Vagina (tissue), 2 donors: ENCODE data around the gene PLSCR1. TPM values are rescaled to one million over a fixed set of nuclear protein-coding genes. Genes with fewer than 3 reads are reported as not detected.

ENCODE experiments used
- DNase-seq, 2 donors: peaks; one replicate each; pipeline ENCODE4 v3.0.0-alpha.2; 2017; ENCODE audit errors: extremely low spot score in 2 of 2
- H3K27ac ChIP-seq: fragments of 200-600 bp; sonication (generic); one replicate; pipeline ENCODE4 v1.5.1; 2019
- H3K27me3 ChIP-seq: fragments of 200-600 bp; sonication (generic); one replicate; pipeline ENCODE4 v1.5.1; 2019
- H3K36me3 ChIP-seq, 2 donors: fragments of 200-600 bp; sonication (generic); one replicate each; pipeline ENCODE4 v1.5.1; 2017 to 2019
- H3K4me1 ChIP-seq: fragments of 200-600 bp; sonication (generic); one replicate; pipeline ENCODE4 v1.5.1; 2019
- H3K4me3 ChIP-seq, 2 donors: fragments of 200-600 bp; sonication (generic); 1 replicate in 1 of 2; 2 replicates in 1 of 2; pipeline ENCODE4 v1.5.1; 2016 to 2019
- H3K9me3 ChIP-seq: fragments of 200-600 bp; sonication (generic); one replicate; pipeline ENCODE4 v1.5.1; 2019
- POLR2A ChIP-seq, 2 donors: fragments of 450-650 bp; IDR thresholded peaks; one replicate each; pipeline ENCODE4 v1.6.1; 2017; ENCODE audit warnings: antibody characterized with exemption in 2 of 2, mild to moderate bottlenecking in 2 of 2, moderate library complexity in 2 of 2
- POLR2AphosphoS5 ChIP-seq, 2 donors: sonication (generic); formaldehyde crosslinking; IDR thresholded peaks; one replicate each; pipeline ENCODE4 v1.9.0; 2017; ENCODE audit warnings: antibody characterized with exemption in 2 of 2, mild to moderate bottlenecking in 2 of 2, low read depth in 1 of 2; ENCODE audit not compliant: insufficient read depth in 1 of 2
- intact Hi-C: fragments of 100-400 bp; cut with DNase I; formaldehyde crosslinking; loops from one replicate; pipeline ENCODE4 v1.15.1; 2023
- total RNA-seq: library from RNA; depleted of rRNA; stranded (reverse); fragments of >200 nt; gene quantifications from one replicate; pipeline ENCODE4 v1.2.3, GENCODE V29; 2016
- TF ChIP-seq, protein P1 (sequence below), 3 experiments: fragments of 450-650 bp in 2 of 3; fragments of 200-600 bp in 1 of 3; sonication (generic) in 1 of 3; IDR thresholded peaks; one replicate each; pipeline ENCODE4 v1.5.1; 2017 to 2019; ENCODE audit warnings: antibody characterized with exemption in 3 of 3, mild to moderate bottlenecking in 2 of 3, moderate library complexity in 2 of 3

Gene PLSCR1
- total RNA-seq, 1 donor from 2014 or later, result 78.1 TPM

DNA sequence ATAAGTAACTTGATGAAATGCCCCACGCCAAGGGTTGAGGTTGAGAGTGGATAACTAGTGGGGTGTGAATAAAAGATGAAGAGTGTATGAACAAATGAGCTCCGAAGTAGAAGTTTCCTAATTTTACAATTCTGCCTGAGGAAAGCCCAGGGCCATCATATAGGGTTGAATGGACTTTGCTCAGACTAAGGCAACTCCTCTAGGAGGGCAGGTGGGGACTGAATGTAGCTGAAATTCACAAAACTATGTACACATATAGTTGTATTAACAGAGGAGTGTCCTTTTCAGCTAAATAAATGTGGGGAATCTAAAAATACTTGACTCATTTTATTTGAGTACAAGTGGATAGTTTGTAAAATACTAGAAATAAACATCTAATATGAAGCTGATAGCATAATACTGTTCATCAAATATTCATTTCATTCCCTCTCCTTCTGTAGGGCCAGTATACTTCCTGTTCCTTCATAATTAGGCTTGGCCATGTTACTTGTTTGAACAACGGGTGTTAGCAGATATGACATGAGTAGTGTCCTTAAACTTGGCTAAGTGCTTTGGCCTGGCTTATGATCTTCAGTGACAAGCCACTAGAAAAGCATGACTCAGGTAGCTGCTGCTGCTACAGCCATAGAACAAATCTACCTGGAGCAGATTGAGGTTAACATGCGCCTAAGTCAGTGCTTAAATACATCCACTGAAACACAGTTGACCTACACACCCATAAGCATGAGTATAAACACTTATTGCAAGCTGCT, 26.5 kb downstream of the PLSCR1 start:
- Histone ChIP-seq H3K36me3 (peaks cover 0 to 2% of the 10 kb centered on the region in 2 donors), H3K4me1 (no peaks in the 10 kb centered on the region), H3K27ac (no peak overlapping the region), H3K9me3 (no peaks in the 10 kb centered on the region), H3K27me3 (no peaks in the 10 kb centered on the region), H3K4me3 (no peak overlapping the region)
- no peak for TF ChIP-seq POLR2AphosphoS5 (IDR thresholded peaks at IDR 0.05; ENCODE audit: insufficient read depth in 1 of 2, low read depth in 1 of 2)
- TF ChIP-seq, protein P1, sequence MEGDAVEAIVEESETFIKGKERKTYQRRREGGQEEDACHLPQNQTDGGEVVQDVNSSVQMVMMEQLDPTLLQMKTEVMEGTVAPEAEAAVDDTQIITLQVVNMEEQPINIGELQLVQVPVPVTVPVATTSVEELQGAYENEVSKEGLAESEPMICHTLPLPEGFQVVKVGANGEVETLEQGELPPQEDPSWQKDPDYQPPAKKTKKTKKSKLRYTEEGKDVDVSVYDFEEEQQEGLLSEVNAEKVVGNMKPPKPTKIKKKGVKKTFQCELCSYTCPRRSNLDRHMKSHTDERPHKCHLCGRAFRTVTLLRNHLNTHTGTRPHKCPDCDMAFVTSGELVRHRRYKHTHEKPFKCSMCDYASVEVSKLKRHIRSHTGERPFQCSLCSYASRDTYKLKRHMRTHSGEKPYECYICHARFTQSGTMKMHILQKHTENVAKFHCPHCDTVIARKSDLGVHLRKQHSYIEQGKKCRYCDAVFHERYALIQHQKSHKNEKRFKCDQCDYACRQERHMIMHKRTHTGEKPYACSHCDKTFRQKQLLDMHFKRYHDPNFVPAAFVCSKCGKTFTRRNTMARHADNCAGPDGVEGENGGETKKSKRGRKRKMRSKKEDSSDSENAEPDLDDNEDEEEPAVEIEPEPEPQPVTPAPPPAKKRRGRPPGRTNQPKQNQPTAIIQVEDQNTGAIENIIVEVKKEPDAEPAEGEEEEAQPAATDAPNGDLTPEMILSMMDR (IDR thresholded peaks at IDR 0.05), result no peak
- no peak for TF ChIP-seq POLR2A (IDR thresholded peaks at IDR 0.05)
- DNase-seq, result no peak
- intact Hi-C loops, result no loop called here

DNA sequence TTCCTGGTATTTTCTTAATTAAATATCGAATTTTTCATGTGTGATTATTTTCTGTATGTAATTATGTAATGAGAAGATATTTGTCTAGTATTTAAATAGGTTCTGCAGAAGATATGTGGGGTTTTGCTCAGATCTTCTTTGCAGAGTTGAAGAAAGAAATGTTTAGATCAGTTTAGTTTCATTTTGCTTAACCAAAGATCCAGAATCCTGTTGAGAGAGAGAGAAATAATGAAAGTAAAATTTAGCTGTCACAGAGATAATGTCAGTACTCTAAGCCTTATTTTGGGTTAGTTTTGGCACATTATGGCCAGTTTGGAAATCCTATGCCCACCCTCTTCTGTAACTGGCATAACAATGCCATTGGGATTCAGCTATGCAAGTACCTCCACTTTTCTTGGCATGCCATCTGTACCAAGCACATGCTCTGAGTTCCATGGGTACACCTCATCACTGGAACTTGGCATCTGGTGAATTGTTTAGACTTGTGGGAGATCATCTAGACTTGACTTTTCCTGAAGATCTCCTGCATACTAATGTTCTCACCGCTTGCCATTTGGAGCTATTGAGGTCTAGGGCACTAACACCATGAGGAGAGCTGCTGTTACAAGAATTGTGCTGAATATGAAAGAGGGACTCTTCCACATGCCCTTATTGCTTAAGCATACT, 30.9 kb downstream of the PLSCR1 start:
- no peaks in the 10 kb centered on the region for H3K36me3 ChIP-seq
- H3K27ac ChIP-seq, result no peak overlapping the region
- TF ChIP-seq POLR2AphosphoS5 (IDR thresholded peaks at IDR 0.05; ENCODE audit: insufficient read depth in 1 of 2, low read depth in 1 of 2) (no peak), POLR2A (IDR thresholded peaks at IDR 0.05) (no peak)
- TF ChIP-seq, protein P1 (IDR thresholded peaks at IDR 0.05), result no peak
- intact Hi-C loops, result no loop called here
- H3K9me3 ChIP-seq, result no peaks in the 10 kb centered on the region
- no peak overlapping the region for H3K4me3 ChIP-seq
- H3K4me1 ChIP-seq, result no peaks in the 10 kb centered on the region
- no peak for DNase-seq
- no peaks in the 10 kb centered on the region for H3K27me3 ChIP-seq

DNA sequence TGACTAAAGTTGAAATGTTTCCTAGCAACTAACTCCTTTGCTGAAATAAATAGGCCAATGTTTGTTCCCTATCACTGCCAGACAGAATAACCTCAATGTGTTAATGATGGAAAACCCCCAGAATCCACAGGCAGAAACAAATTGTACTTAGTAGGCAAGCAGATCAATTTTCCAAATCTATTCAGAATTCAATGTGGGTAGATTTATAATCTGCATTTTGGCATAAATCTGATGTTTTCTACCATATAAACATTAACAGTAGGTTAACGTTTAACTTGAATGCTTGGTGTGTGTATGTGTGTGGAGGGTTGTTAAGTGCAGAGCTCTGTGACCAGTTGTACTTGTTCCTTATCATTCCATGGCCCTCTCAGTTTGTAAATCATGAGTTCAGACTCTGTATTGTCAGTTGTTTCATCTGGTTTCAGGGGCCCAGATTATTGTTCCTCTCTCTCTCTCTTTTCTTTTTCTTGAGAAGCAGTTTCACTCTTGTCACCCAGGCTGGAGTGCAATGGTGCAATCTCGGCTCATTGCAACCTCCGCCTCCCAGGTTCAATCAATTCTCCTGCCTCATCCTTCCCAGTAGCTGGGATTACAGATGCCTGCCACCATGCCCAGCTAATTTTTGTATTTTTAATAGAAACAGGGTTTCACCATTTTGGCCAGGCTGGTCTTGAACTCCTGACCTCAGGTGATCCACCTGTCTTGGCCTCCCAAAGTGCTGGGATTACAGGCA, 32.8 kb downstream of the PLSCR1 start:
- no peaks in the 10 kb centered on the region for H3K36me3 ChIP-seq
- H3K9me3 ChIP-seq, result no peaks in the 10 kb centered on the region
- no peaks in the 10 kb centered on the region for H3K27me3 ChIP-seq
- H3K27ac ChIP-seq, result no peak overlapping the region
- TF ChIP-seq POLR2A (IDR thresholded peaks at IDR 0.05) (no peak), POLR2AphosphoS5 (IDR thresholded peaks at IDR 0.05; ENCODE audit: insufficient read depth in 1 of 2, low read depth in 1 of 2) (no peak)
- TF ChIP-seq, protein P1 (IDR thresholded peaks at IDR 0.05), result no peak
- DNase-seq, result no peak
- H3K4me3 ChIP-seq, result no peak overlapping the region
- intact Hi-C loops, result no loop called here
- peaks cover 8% of the 10 kb centered on the region for H3K4me1 ChIP-seq

DNA sequence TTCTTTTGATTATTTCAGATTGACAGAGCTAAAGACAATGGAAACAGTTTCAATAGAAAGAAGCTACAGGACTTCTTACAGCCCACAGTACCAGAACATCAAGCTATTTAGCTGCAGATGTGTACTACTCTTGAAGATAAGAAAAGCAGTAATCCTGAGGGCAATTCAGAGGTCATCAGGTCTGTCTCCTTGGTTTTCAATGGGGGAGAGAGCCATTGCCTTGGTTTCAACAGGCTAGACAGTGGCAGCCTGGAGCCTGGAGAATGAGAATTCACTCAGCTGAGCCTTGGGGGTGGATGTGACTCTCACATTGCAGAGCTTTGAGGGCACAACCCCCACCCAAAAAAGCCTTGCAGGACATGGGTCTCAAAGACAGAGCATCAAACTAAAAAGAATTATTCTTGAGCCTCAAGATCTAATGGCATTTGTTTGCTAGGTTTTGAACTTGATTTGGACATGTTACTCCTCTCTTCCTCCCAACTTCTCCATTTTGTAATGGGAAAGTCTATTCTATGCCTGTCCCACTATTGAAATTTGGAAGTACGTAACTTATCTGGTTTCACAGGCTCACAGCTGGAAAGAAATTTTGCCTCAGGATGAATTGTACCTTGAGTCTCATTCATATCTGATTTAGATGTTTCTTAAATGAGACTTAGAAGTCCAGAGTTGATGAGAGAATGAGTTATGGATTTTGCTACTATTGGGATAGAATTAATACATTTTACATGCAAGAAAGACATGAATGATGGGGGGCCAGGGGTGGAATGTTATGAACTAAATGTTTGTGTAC, 36.9 kb downstream of the PLSCR1 start:
- intact Hi-C loops, result no loop called here
- Histone ChIP-seq H3K27ac (peak overlapping the region; percentile 0), H3K36me3 (no peaks in the 10 kb centered on the region), H3K4me3 (no peak overlapping the region), H3K27me3 (no peaks in the 10 kb centered on the region), H3K9me3 (no peaks in the 10 kb centered on the region), H3K4me1 (peaks cover 28% of the 10 kb centered on the region)
- no peak for DNase-seq
- TF ChIP-seq, protein P1 (IDR thresholded peaks at IDR 0.05), result no peak
- no peak for TF ChIP-seq POLR2AphosphoS5 (IDR thresholded peaks at IDR 0.05; ENCODE audit: insufficient read depth in 1 of 2, low read depth in 1 of 2)
- no peak for TF ChIP-seq POLR2A (IDR thresholded peaks at IDR 0.05)
